BLaER1 treated with 17β-estradiol and CSF1 and Interleukin-3, amounts not matched to agents 10 nM and 100 nM (cell line): Measurements from ENCODE around the gene RASA1.

ENCODE experiments used
- H3K27ac ChIP-seq, 11 experiments: shearing (Covaris generic); formaldehyde crosslinking; 2 replicates each; pipeline ENCODE4 v1.8.1; 2022
- H3K27me3 ChIP-seq, 11 experiments: shearing (Covaris generic); formaldehyde crosslinking; 2 replicates each; pipeline ENCODE4 v1.8.1; 2022
- H3K36me3 ChIP-seq, 11 experiments: shearing (Covaris generic); formaldehyde crosslinking; 2 replicates each; pipeline ENCODE4 v1.8.1; 2022
- H3K4me1 ChIP-seq, 10 experiments: shearing (Covaris generic); formaldehyde crosslinking; 2 replicates each; pipeline ENCODE4 v1.8.1; 2022
- H3K4me2 ChIP-seq, 11 experiments: shearing (Covaris generic); formaldehyde crosslinking; 2 replicates each; pipeline ENCODE4 v1.8.1; 2022
- H3K4me3 ChIP-seq, 10 experiments: shearing (Covaris generic); formaldehyde crosslinking; 2 replicates each; pipeline ENCODE4 v1.8.1; 2022
- H3K9ac ChIP-seq, 11 experiments: shearing (Covaris generic); formaldehyde crosslinking; 2 replicates each; pipeline ENCODE4 v1.8.1; 2022
- H3K9me3 ChIP-seq, 11 experiments: shearing (Covaris generic); formaldehyde crosslinking; replicated peaks in 1 of 11; 2 replicates each; pipeline ENCODE4 v1.8.1; 2022
- H4K20me1 ChIP-seq, 11 experiments: shearing (Covaris generic); formaldehyde crosslinking; 2 replicates each; pipeline ENCODE4 v1.8.1; 2022
- Cebpa-rat ChIP-seq, 11 experiments: shearing (Covaris generic); IDR thresholded peaks; 2 replicates each; pipeline ENCODE4 v1.8.1; 2022

RASA1 gene

DNA sequence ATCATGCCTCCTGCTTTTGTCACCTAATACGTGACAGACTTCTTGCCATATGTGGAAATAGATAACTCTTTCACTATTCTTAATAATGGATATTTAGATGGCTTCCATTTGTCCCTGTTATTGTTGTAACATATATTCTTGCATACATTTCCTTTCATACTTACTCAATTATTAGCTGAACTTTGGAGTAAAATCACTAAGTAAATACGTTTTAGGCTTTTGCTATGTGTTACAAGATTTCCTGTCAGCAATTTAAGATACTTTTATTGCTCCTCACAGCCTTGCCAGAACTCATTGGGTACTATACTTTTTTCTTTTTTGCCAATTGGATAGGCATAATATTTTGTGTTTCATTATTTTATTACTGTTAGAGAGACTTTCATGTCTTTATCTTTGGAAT, 118.1 kb downstream of the RASA1 start:
- Histone ChIP-seq H3K4me1 (no peaks in the 10 kb centered on the region), H3K27me3 (no peaks in the 10 kb centered on the region), H3K9me3 (no peaks in the 10 kb centered on the region), H3K9ac (no peak overlapping the region), H4K20me1 (peaks cover 3 to 85% (median 14%) of the 10 kb centered on the region in 11 experiments; a peak in 15 of 22 replicates), H3K36me3 (peaks cover 94 to 100% (median 99%) of the 10 kb centered on the region in 11 experiments), H3K4me3 (no peak overlapping the region), H3K4me2 (no peak overlapping the region), H3K27ac (no peak overlapping the region)
- no peak for TF ChIP-seq Cebpa-rat (IDR thresholded peaks at IDR 0.05)

GRCh38 chr5:87388129-87388528, 120.4 kb downstream of the RASA1 start:
- TF ChIP-seq Cebpa-rat (IDR thresholded peaks at IDR 0.05) = no peak

GRCh38 chr5:87389296-87390034, 121.8 kb downstream of the RASA1 start:
- Histone ChIP-seq H3K4me2 (no peak overlapping the region), H3K36me3 (peaks cover 94 to 100% (median 100%) of the 10 kb centered on the region in 11 experiments), H3K4me1 (no peaks in the 10 kb centered on the region), H3K9me3 (no peaks in the 10 kb centered on the region), H4K20me1 (peaks cover 3 to 93% (median 14%) of the 10 kb centered on the region in 11 experiments; a peak in 14 of 22 replicates), H3K4me3 (no peak overlapping the region), H3K27ac (no peak overlapping the region), H3K27me3 (no peaks in the 10 kb centered on the region), H3K9ac (no peak overlapping the region)
- TF ChIP-seq Cebpa-rat (IDR thresholded peaks at IDR 0.05) = no peak

More at GRCh38 chr5:87388129-87388528, 120.4 kb downstream of the RASA1 start:
- Histone ChIP-seq H3K9me3 (no peaks in the 10 kb centered on the region), H3K4me2 (no peak overlapping the region), H3K4me3 (no peak overlapping the region), H3K27ac (no peak overlapping the region), H4K20me1 (peaks cover 3 to 84% (median 14%) of the 10 kb centered on the region in 11 experiments; a peak in 14 of 22 replicates), H3K27me3 (no peaks in the 10 kb centered on the region), H3K36me3 (peaks cover 95 to 100% (median 99%) of the 10 kb centered on the region in 11 experiments), H3K4me1 (no peaks in the 10 kb centered on the region), H3K9ac (no peak overlapping the region)

GRCh38 chr5:87390075-87390474, 122.4 kb downstream of the RASA1 start:
- peaks cover 94 to 100% (median 100%) of the 10 kb centered on the region in 11 experiments for H3K36me3 ChIP-seq

GRCh38 chr5:87390576-87391199, 123.0 kb downstream of the RASA1 start:
- Histone ChIP-seq H3K36me3 (peaks cover 97 to 100% (median 100%) of the 10 kb centered on the region in 11 experiments), H3K9ac (no peak overlapping the region), H3K27ac (no peak overlapping the region), H4K20me1 (peaks cover 3 to 95% (median 14%) of the 10 kb centered on the region in 11 experiments; a peak in 14 of 22 replicates), H3K4me1 (no peaks in the 10 kb centered on the region), H3K4me3 (no peak overlapping the region), H3K4me2 (no peak overlapping the region), H3K27me3 (no peaks in the 10 kb centered on the region), H3K9me3 (no peaks in the 10 kb centered on the region)
- TF ChIP-seq Cebpa-rat (IDR thresholded peaks at IDR 0.05) = no peak

More at GRCh38 chr5:87390075-87390474, 122.4 kb downstream of the RASA1 start:
- Histone ChIP-seq H3K9me3 (no peaks in the 10 kb centered on the region), H3K4me2 (no peak overlapping the region), H3K4me1 (no peaks in the 10 kb centered on the region), H3K4me3 (no peak overlapping the region), H3K27ac (no peak overlapping the region), H3K27me3 (no peaks in the 10 kb centered on the region), H4K20me1 (peaks cover 3 to 93% (median 14%) of the 10 kb centered on the region in 11 experiments; a peak in 14 of 22 replicates), H3K9ac (no peak overlapping the region)
- no peak for TF ChIP-seq Cebpa-rat (IDR thresholded peaks at IDR 0.05)

DNA sequence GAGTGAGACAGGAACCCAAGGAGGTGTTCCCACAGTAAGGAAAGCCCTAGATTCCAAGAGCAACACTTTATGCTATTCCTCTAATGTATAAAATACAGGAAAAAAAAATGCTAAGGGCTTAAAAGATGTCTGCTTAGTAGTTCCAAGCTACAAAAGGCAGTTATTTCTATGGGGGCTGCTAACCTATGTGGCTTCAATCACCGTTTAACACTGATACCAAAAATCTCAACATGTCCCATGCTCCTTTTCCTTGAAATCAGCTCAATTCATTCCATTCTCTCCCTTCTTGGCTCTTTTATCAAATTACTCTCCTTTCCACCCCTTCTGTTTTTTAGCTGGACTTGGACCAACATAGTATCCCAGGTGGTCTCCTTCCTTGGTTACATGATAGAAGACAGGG, 124.5 kb downstream of the RASA1 start:
- Histone ChIP-seq H3K4me2 (no peak overlapping the region), H4K20me1 (peaks cover 6 to 94% (median 14%) of the 10 kb centered on the region in 11 experiments; a peak in 14 of 22 replicates), H3K27me3 (no peaks in the 10 kb centered on the region), H3K9me3 (no peaks in the 10 kb centered on the region), H3K4me1 (no peaks in the 10 kb centered on the region), H3K36me3 (peaks cover 97 to 100% (median 100%) of the 10 kb centered on the region in 11 experiments), H3K9ac (no peak overlapping the region), H3K27ac (no peak overlapping the region), H3K4me3 (no peak overlapping the region)
- no peak for TF ChIP-seq Cebpa-rat (IDR thresholded peaks at IDR 0.05)

DNA sequence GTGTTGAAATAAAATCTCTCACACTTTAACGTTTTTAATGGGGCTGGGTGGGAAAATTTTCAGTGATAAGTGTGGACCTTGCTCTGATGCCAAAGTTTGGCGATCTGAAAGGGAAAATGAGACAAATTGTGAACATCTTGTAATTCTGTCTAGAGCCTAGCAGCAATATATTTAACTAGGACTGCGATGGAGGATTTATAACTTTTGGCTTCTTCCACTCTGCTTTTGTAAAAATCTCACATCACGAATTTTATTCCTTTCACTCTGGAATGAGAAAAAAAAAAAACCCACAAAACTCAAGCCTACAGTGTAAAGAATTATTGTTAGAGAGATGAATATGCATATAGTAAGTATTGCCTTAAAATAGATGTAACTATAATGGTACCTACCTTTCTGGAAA, 125.1 kb downstream of the RASA1 start:
- no peak overlapping the region for H3K27ac ChIP-seq
- H3K9ac ChIP-seq = no peak overlapping the region
- no peak overlapping the region for H3K4me2 ChIP-seq
- peaks cover 97 to 100% (median 100%) of the 10 kb centered on the region in 11 experiments for H3K36me3 ChIP-seq
- no peaks in the 10 kb centered on the region for H3K9me3 ChIP-seq
- no peak for TF ChIP-seq Cebpa-rat (IDR thresholded peaks at IDR 0.05)
- H3K4me3 ChIP-seq = no peak overlapping the region
- H3K4me1 ChIP-seq = peaks cover 0 to 4% (median 0%) of the 10 kb centered on the region in 10 experiments; a peak in 4 of 20 replicates
- peaks cover 7 to 88% (median 14%) of the 10 kb centered on the region in 11 experiments; a peak in 14 of 22 replicates for H4K20me1 ChIP-seq
- H3K27me3 ChIP-seq = no peaks in the 10 kb centered on the region

GRCh38 chr5:87393331-87393730, 125.6 kb downstream of the RASA1 start:
- Histone ChIP-seq H3K9ac (no peak overlapping the region), H3K27me3 (no peaks in the 10 kb centered on the region), H3K4me2 (no peak overlapping the region), H3K36me3 (peaks cover 97 to 100% (median 100%) of the 10 kb centered on the region in 11 experiments), H3K9me3 (no peaks in the 10 kb centered on the region), H3K27ac (no peak overlapping the region), H3K4me1 (peaks cover 0 to 9% (median 0%) of the 10 kb centered on the region in 10 experiments; a peak in 7 of 20 replicates), H4K20me1 (peaks cover 7 to 84% (median 14%) of the 10 kb centered on the region in 11 experiments; a peak in 14 of 22 replicates), H3K4me3 (no peak overlapping the region)
- TF ChIP-seq Cebpa-rat (IDR thresholded peaks at IDR 0.05) = no peak

DNA sequence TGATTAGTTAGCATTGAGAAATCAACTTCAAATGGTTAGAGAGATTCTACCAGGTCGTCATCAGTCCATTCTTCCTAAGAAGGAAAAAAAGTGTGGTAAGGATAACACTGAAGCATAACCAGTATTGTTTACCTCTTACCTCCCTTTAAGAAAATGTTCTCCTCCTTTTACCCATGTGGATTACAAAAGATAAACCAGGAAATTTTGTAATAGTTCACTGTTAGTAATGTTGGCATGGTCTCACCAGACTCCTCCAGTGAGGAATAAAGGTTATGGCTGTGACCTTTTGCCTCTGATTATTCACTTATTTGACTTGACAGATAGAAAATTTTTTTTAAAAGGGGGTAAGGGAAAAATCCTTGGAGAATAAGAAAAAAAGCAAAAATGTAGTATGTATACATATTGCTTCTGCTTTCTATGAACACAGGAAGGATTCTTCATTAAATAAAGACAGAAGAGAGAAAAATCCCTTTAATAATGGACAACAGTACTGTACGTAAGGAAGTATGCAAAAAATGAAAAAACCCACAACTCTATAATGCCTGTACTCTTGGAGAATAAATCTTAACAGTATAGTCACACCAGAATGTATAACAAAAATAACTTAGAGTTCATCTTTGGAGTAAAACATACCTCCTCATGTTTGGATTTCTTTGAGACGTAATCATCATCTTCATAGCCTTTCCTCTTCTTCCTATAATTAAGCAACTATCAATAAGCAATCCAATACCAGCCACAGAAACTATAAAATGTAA, 126.9 kb downstream of the RASA1 start:
- peaks cover 1 to 22% (median 12%) of the 10 kb centered on the region in 10 experiments; a peak in 15 of 20 replicates for H3K4me1 ChIP-seq
- no peak overlapping the region for H3K4me3 ChIP-seq
- H3K27me3 ChIP-seq = no peaks in the 10 kb centered on the region
- H4K20me1 ChIP-seq = peaks cover 7 to 74% (median 11%) of the 10 kb centered on the region in 11 experiments; a peak in 14 of 22 replicates
- no peaks in the 10 kb centered on the region for H3K9me3 ChIP-seq
- TF ChIP-seq Cebpa-rat (IDR thresholded peaks at IDR 0.05) = no peak
- H3K9ac ChIP-seq = no peak overlapping the region
- no peak overlapping the region for H3K27ac ChIP-seq
- no peak overlapping the region for H3K4me2 ChIP-seq
- H3K36me3 ChIP-seq = peaks cover 98 to 100% (median 100%) of the 10 kb centered on the region in 11 experiments
